Stimulated activated CD8-positive, alpha-beta memory T cell treated with anti-CD3 and anti-CD28 coated beads, Interleukin-2, amount 100 ng/mL, for 48 hours (primary cell): ENCODE measurements around the gene SLC17A8.
"Not testable (repeated sequence)": the region's sequence is repeated elsewhere in the genome, so short reads cannot be mapped to it uniquely, and the experiment has no call there.

Source experiments
- DNase-seq, 2 donors: peaks; one replicate each; pipeline ENCODE4 v3.0.0-alpha.2; 2020; ENCODE audit warnings: low read depth in 2 of 2

SLC17A8 gene

DNA sequence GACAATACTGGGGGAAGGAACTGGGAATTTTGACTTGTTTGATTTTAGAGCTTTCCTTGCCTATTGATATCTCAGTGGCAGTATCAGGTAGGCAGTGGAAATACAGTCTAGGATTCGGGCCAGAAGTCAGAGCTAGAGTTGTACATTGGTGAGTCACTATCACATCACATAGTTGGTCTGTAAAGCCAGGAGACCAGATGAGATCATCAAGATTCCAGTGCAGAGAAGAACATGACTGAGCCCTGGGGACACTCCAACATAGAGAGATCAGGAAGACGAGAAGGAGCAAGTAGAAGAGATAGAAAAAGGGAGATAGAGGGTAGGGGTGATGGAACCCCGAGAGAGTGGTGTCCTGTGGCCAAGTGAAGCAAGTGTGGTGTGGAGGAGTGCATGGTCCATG is 70.2 kb downstream of the SLC17A8 start:
- no peak for DNase-seq

DNA sequence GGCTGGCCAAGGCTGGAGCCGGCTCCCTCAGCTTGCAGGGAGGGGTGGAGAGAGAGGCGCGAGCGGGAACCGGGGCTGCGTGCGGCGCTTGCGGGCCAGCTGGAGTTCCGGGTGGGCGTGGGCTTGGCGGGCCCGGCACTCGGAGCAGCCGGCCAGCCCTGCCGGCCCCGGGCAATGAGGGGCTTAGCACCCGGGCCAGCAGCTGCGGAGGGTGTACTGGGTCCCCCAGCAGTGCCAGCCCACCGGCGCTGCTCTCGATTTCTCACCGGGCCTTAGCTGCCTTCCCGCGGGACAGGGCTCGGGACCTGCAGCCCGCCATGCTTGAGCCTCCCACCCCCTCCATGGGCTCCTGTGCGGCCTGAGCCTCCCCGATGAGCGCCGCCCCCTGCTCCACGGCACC is 73.4 kb downstream of the SLC17A8 start:
- not testable (repeated sequence) for DNase-seq

- DNase-seq, result no peak
These were observed 76.8 kb downstream of the SLC17A8 start for GRCh38 chr12:100433701-100434100.

DNA sequence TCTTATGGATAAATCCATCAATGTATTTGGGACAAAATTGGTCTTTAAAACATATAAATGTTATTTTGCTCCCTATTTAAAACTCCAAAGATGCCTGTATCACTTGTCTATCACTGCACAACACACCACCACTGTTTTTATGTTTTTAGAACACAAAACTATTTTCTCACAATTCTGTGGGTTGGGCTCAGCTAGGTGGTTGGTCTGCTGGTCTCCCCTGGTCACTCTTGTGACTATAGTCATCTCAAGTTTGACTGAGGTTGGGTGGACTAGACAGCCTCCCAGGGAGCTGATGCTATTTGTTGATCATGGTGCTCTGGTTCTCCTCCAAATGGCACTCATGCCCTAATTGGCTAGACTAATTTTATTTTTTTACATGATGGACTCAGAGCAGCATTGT is 77.3 kb downstream of the SLC17A8 start:
- no peak for DNase-seq

GRCh38 chr12:100435957-100436356 is 79.1 kb downstream of the SLC17A8 start:
- DNase-seq, result no peak

- DNase-seq, result no peak
These were observed 80.4 kb downstream of the SLC17A8 start for GRCh38 chr12:100437038-100437841.

DNA sequence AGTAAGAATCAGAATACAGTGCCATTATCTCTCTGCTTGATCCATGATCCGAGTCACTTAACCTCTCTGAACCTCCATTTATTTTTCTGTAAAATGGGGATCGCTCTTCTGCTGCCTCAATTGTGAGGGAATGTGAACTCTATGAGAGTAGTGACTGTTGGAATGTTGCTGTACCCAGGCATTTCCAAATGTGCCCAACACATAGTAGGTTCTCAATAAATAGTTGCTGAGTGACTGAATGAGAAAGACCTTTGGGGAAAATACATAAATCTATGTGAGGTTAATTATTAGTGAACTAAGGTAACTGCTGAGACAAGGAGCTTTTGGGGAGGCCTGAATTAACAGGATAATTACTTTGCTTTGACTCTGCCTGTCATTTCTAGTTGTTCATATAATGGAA is 82.9 kb downstream of the SLC17A8 start:
- DNase-seq, result no peak

DNA sequence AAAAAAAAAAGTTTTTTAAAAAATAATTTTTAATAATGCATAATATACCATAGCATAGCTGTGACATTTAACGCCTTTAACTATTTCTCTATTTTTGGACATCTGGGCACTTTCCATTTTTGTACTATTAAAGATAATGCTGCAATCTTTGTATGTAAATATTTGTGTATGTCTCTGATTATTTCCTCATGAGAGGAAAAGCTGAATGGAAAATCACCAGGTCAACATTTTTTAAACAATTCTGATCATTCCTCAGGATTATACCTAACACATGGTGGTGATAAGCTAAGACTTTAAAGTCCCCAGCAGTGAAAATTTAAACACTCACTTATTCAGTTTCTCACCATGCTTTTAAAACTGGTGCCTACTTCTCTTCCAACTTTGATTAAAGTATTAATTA is 85.5 kb downstream of the SLC17A8 start:
- DNase-seq, result no peak

DNA sequence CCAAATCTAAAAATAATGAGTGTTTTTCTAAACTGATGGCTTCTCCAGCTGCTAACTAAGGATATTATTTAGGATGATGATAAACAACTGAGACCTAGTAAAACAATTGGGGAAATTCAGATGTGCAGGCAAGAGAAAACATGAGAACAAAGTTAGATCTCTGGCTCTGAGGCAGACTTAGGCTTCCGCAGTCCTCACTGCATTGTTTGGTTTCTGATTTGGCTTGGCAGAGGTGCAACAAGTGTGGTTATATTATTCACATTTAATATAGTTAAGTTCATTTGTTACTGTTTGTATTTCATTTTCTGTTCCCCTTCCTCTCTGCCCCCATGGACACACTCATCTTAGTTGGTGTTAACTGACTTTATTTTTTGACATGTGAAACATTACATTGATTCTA is 86.6 kb downstream of the SLC17A8 start:
- DNase-seq, result no peak

- no peak for DNase-seq
These were observed 88.2 kb downstream of the SLC17A8 start for GRCh38 chr12:100445081-100445481.

- no peak for DNase-seq
These were observed 90.5 kb downstream of the SLC17A8 start for GRCh38 chr12:100447381-100447780.

GRCh38 chr12:100448656-100449055 is 91.8 kb downstream of the SLC17A8 start:
- no peak for DNase-seq

- no peak for DNase-seq
These were observed 93.9 kb downstream of the SLC17A8 start for GRCh38 chr12:100450735-100451134.

- no peak for DNase-seq
These were observed 97.1 kb downstream of the SLC17A8 start for GRCh38 chr12:100453951-100454350.

DNA sequence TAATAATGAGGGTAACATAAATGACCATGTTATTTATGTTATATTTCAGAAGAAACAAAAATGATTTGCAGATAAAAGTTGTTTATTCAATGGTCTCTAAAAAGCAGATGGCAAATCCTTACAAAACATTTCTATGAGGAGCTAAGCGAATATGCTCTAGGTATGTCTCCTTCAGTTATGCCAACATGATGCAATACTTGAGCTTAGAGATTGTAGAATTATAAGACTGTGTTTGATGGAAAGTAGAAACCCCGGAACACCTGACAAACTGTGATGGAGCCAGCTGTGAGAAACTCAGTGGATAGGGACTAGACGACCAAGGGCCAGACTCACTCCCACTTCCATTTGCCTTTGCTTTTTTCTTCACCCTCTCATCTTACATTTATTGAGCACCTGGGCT is 99.0 kb downstream of the SLC17A8 start:
- DNase-seq, result no peak

DNA sequence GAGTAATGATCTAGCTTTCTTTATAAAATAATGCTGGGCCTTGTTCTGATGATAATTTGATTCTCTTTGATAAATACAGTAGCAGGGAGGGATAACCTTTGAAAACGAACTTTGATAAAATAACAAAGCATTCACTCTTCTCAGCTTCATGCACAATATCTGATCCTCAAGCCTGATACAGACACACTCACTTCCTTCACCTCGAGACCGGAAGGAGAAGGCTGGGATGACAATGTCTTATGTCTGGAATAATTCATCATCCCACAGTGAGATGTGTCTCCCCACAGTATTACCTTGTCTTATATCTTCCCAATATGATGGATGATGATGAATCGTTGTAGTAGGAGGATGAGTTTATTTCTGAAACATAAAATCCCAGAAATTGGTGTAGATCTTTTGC is 101.3 kb downstream of the SLC17A8 start:
- no peak for DNase-seq

GRCh38 chr12:100460702-100461101 is 103.8 kb downstream of the SLC17A8 start:
- DNase-seq, result no peak

- no peak for DNase-seq
These were observed 104.6 kb downstream of the SLC17A8 start for GRCh38 chr12:100461330-100461973.

DNA sequence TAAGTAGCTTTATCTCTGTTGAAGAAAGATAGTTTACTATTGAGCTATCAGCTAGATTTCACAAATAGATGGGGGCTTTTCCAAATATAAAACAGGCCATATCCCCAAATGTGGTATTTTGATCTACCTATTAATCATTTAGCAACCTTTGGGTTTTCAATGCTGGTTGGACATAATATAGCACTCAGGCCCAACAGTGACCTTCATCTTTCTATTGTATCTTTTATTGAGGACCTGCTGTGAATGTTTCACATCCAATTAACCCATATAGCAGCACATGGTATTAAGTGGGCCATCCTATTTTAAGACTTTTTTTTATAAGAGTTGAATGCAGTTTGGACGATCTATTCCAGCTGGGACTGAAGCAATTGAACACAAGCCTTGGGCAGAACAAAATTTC is 106.8 kb downstream of the SLC17A8 start:
- no peak for DNase-seq

DNA sequence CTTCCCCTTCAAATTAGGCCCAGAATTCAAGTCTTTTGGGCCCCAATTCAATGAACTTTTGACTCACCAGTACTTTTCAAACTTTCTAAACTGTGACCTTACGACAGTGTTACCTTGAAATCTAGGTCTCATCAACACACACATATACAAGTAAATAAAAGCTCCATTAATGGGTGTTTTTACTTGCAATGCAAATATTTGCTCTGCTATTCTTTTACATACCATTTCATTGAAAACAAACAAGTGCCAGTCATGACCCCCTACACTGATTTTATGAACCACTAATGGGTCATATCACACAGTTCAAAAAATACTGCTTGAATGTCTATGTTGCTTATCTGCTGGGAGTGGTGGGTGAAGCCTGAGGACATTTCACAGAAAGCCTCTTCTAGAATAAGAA is 107.7 kb downstream of the SLC17A8 start:
- DNase-seq, result no peak

DNA sequence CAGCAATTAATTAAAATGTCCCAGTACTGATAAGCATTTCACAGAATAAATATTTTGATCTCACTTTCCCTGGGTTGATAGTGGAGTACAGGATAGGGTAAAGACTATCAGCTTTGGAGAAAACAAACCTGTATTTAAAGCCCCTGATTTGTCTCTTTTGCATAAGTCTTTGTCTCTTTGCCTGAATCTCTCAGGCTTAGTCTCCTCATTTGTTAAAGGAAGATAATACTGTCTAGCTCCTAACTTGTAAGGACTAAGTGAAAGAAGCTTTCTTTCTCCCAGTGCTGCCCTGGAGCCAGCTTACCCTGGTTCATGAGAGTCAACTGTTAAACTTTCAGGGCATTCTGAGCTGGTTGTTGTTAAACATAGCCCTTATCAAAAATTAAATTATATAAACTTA is 111.3 kb downstream of the SLC17A8 start:
- no peak for DNase-seq
